ENCODE measurements around the gene TP53INP2.

The TP53INP2 gene

DNA sequence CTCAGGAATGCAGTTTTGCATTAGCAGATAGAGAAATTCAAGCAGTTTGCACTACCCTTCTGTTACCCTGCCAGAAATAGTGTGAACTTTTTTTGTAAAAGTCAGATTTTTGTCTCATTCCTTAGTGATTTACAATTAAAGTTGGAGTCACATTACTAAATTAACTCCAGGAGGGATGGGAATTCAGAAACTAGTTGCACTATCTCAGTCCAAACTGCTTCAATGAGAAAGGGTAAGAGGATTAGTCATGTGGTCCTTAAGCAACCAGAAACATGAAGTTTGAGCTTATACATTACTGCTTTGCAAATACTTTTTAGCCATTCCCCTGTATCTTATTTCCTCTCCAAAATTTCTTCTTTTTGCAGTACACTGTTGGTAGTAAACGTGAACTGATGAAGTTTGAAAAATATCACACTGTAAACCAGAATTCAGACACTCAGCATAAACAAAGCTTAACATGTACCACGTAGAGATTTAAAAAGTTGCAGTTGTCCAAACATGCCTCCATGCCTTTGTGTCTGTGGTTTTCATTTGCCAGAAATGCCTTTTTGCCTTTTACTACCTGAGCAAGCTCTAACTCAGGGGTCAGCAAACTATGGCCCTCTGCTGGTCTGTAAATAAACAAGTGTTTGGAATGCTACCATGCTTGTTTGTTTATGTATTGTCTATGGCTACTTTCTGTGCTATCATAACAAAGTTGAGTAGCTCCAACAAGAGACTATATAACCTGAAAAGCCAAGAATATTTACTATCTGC is 49.7 kb downstream of the TP53INP2 start:
- no peak overlapping the region for H3K4ac ChIP-seq (ENCODE audit: low read length)
- H3K14ac ChIP-seq (ENCODE audit: low read length) = no peak overlapping the region
- DNase-seq (ENCODE audit: low spot score) = no peak
- no peak overlapping the region for H4K91ac ChIP-seq (ENCODE audit: low read depth, low read length, poor library complexity)
- no peak overlapping the region for H2BK120ac ChIP-seq (ENCODE audit: low read depth, low read length)
- H3K4me3 ChIP-seq (ENCODE audit: low read length in 2 of 2) = no peak overlapping the region
- no peak overlapping the region for H2AFZ ChIP-seq (ENCODE audit: low read length)
- no peak overlapping the region for H2BK15ac ChIP-seq (ENCODE audit: low read length)
- no peak overlapping the region for H3K18ac ChIP-seq (ENCODE audit: low read length)
- no peak overlapping the region for H3K23ac ChIP-seq (ENCODE audit: low read depth, low read length, poor library complexity)
- H4K8ac ChIP-seq (ENCODE audit: low read depth, low read length) = no peak overlapping the region
- H3K36me3 ChIP-seq (replicated peaks in 1 of 2; ENCODE audit: control insufficient read depth in 2 of 2, insufficient read depth in 2 of 2, low read length in 2 of 2) = peaks cover 32 to 95% of the 10 kb centered on the region in 2 donors
- H3K4me2 ChIP-seq (ENCODE audit: insufficient read depth, low read length, poor library complexity, severe bottlenecking) = no peak overlapping the region
- H2AK5ac ChIP-seq (ENCODE audit: low read depth, low read length) = no peak overlapping the region
- no peaks in the 10 kb centered on the region for H3K9me3 ChIP-seq (replicated peaks in 1 of 2; ENCODE audit: control insufficient read depth in 2 of 2, insufficient read depth in 1 of 2, low read depth in 1 of 2, low read length in 2 of 2)
- no peak overlapping the region for H3K9ac ChIP-seq (ENCODE audit: low read depth, low read length, poor library complexity)
- no peak overlapping the region for H2BK5ac ChIP-seq (ENCODE audit: low read length)
- no peak overlapping the region for H2BK12ac ChIP-seq (ENCODE audit: low read length)
- H3K4me1 ChIP-seq (ENCODE audit: control insufficient read depth in 2 of 2, insufficient read depth in 1 of 2, low read depth in 1 of 2, low read length in 2 of 2) = no peaks in the 10 kb centered on the region
- WGBS, 2 donors (ENCODE audit: extremely low coverage in 2 of 2, insufficient read length in 2 of 2, insufficient replicate concordance in 1 of 2) = no CpG with 5 or more reads among the region's 2 CpGs
- no peak overlapping the region for H3K27ac ChIP-seq (replicated peaks; ENCODE audit: low read length)
- H3K79me1 ChIP-seq (ENCODE audit: low read depth, low read length) = no peaks in the 10 kb centered on the region
- H3K27me3 ChIP-seq (ENCODE audit: control insufficient read depth in 3 of 3, insufficient read depth in 3 of 3, low read depth in 1 of 3, low read length in 3 of 3) = no peaks in the 10 kb centered on the region

DNA sequence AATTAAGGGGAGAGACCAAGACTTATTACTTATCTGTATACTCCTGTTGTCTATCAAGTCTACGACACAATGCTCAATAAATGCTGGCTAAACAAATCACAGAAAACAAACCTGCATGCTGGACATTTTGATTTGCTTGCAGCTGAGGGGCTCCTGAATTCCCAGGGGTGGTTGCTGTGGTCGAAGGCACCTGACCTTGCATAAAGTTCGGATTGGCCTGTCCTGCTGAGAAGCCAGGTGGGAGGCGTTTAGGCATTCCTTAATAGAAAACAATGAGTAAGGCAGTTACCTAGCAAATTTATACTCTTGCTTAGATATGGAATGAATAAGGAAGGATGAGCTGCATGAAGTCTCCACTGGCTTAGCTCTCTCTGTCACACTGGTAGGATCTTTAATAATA is 50.5 kb downstream of the TP53INP2 start:
- Histone ChIP-seq H3K4ac (ENCODE audit: low read length) (no peak overlapping the region), H3K9ac (ENCODE audit: low read depth, low read length, poor library complexity) (no peak overlapping the region), H2BK15ac (ENCODE audit: low read length) (no peak overlapping the region), H4K8ac (ENCODE audit: low read depth, low read length) (no peak overlapping the region), H4K91ac (ENCODE audit: low read depth, low read length, poor library complexity) (no peak overlapping the region), H2BK12ac (ENCODE audit: low read length) (no peak overlapping the region), H3K36me3 (replicated peaks in 1 of 2; ENCODE audit: control insufficient read depth in 2 of 2, insufficient read depth in 2 of 2, low read length in 2 of 2) (peaks cover 29 to 95% of the 10 kb centered on the region in 2 donors), H3K4me1 (ENCODE audit: control insufficient read depth in 2 of 2, insufficient read depth in 1 of 2, low read depth in 1 of 2, low read length in 2 of 2) (no peaks in the 10 kb centered on the region), H3K4me2 (ENCODE audit: insufficient read depth, low read length, poor library complexity, severe bottlenecking) (no peak overlapping the region), H3K27me3 (ENCODE audit: control insufficient read depth in 3 of 3, insufficient read depth in 3 of 3, low read depth in 1 of 3, low read length in 3 of 3) (no peaks in the 10 kb centered on the region), H2AK5ac (ENCODE audit: low read depth, low read length) (no peak overlapping the region), H2BK120ac (ENCODE audit: low read depth, low read length) (no peak overlapping the region), H3K4me3 (ENCODE audit: low read length in 2 of 2) (no peak overlapping the region), H3K27ac (replicated peaks; ENCODE audit: low read length) (no peak overlapping the region), H3K23ac (ENCODE audit: low read depth, low read length, poor library complexity) (no peak overlapping the region), H3K18ac (ENCODE audit: low read length) (no peak overlapping the region), H2BK5ac (ENCODE audit: low read length) (no peak overlapping the region), H3K9me3 (replicated peaks in 1 of 2; ENCODE audit: control insufficient read depth in 2 of 2, insufficient read depth in 1 of 2, low read depth in 1 of 2, low read length in 2 of 2) (no peaks in the 10 kb centered on the region), H2AFZ (ENCODE audit: low read length) (no peak overlapping the region), H3K79me1 (ENCODE audit: low read depth, low read length) (no peaks in the 10 kb centered on the region), H3K14ac (ENCODE audit: low read length) (no peak overlapping the region)
- no peak for DNase-seq (ENCODE audit: low spot score)
- no CpG with 5 or more reads among the region's 4 CpGs for WGBS, 2 donors (ENCODE audit: extremely low coverage in 2 of 2, insufficient read length in 2 of 2, insufficient replicate concordance in 1 of 2)

DNA sequence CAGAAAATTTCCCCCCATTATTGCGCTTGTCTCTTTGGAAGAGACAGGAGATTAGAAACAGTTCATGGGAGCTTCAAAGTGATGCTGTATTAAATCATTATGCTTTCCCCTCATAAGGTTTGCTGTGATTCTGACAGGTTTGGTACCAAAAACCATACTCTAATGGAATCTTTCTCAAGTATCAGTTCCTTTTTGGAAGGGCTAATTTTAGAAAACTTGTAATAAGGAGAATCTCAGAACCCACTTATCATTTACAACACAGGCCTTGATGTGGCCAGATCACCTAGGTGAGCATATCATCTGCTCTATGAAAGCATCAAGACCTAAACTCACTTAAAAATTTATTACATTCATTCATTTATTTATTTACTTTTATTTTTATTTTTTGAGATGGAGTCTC is 51.2 kb downstream of the TP53INP2 start:
- Histone ChIP-seq H4K91ac (ENCODE audit: low read depth, low read length, poor library complexity) (no peak overlapping the region), H3K14ac (ENCODE audit: low read length) (no peak overlapping the region), H2BK12ac (ENCODE audit: low read length) (no peak overlapping the region), H3K18ac (ENCODE audit: low read length) (no peak overlapping the region), H4K8ac (ENCODE audit: low read depth, low read length) (no peak overlapping the region), H2BK15ac (ENCODE audit: low read length) (no peak overlapping the region), H2AK5ac (ENCODE audit: low read depth, low read length) (no peak overlapping the region), H3K9ac (ENCODE audit: low read depth, low read length, poor library complexity) (no peak overlapping the region), H3K23ac (ENCODE audit: low read depth, low read length, poor library complexity) (no peak overlapping the region), H2BK5ac (ENCODE audit: low read length) (no peak overlapping the region), H3K4me1 (ENCODE audit: control insufficient read depth in 2 of 2, insufficient read depth in 1 of 2, low read depth in 1 of 2, low read length in 2 of 2) (no peaks in the 10 kb centered on the region), H3K27me3 (ENCODE audit: control insufficient read depth in 3 of 3, insufficient read depth in 3 of 3, low read depth in 1 of 3, low read length in 3 of 3) (no peaks in the 10 kb centered on the region), H3K27ac (replicated peaks; ENCODE audit: low read length) (no peak overlapping the region), H3K79me1 (ENCODE audit: low read depth, low read length) (no peaks in the 10 kb centered on the region), H3K36me3 (replicated peaks in 1 of 2; ENCODE audit: control insufficient read depth in 2 of 2, insufficient read depth in 2 of 2, low read length in 2 of 2) (peaks cover 22 to 95% of the 10 kb centered on the region in 2 donors), H2BK120ac (ENCODE audit: low read depth, low read length) (no peak overlapping the region), H2AFZ (ENCODE audit: low read length) (no peak overlapping the region), H3K4me3 (ENCODE audit: low read length in 2 of 2) (no peak overlapping the region), H3K9me3 (replicated peaks in 1 of 2; ENCODE audit: control insufficient read depth in 2 of 2, insufficient read depth in 1 of 2, low read depth in 1 of 2, low read length in 2 of 2) (no peaks in the 10 kb centered on the region), H3K4ac (ENCODE audit: low read length) (no peak overlapping the region), H3K4me2 (ENCODE audit: insufficient read depth, low read length, poor library complexity, severe bottlenecking) (no peak overlapping the region)
- WGBS, 2 donors (ENCODE audit: extremely low coverage in 2 of 2, insufficient read length in 2 of 2, insufficient replicate concordance in 1 of 2) = no CpG with 5 or more reads among the region's 1 CpG
- no peak for DNase-seq (ENCODE audit: low spot score)

DNA sequence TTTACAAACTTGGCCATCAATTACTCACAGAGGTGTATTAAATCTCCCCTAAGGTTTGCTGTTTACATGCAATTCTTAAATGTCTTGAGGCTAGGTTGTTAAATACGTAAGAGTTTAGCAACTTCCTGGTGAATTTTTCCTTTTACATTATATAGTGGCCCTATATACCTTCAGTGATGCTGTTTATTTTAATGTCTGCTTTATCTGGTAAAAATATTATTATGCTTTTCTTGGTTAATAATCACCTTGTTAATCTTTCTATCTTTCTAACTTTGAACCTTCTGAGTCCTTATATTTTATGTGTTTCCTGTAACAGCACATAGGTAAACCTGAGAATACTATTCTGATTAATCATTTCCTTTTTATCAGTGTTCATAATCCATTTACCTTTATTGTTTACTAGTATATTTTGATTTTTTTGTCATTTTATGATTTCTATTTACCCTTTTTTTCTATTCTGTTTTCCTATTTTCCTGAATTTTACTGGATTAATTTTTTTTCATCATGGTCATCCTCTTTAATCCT is 57.9 kb downstream of the TP53INP2 start:
- Histone ChIP-seq H3K4me1 (ENCODE audit: control insufficient read depth in 2 of 2, insufficient read depth in 1 of 2, low read depth in 1 of 2, low read length in 2 of 2) (no peaks in the 10 kb centered on the region), H3K36me3 (replicated peaks in 1 of 2; ENCODE audit: control insufficient read depth in 2 of 2, insufficient read depth in 2 of 2, low read length in 2 of 2) (peaks cover 26 to 98% of the 10 kb centered on the region in 2 donors)

More for the DNA sequence above, 57.9 kb downstream of the TP53INP2 start:
- H3K27me3 ChIP-seq (ENCODE audit: control insufficient read depth in 3 of 3, insufficient read depth in 3 of 3, low read depth in 1 of 3, low read length in 3 of 3) = no peaks in the 10 kb centered on the region
- DNase-seq (ENCODE audit: low spot score) = no peak
- no peak overlapping the region for H3K9ac ChIP-seq (ENCODE audit: low read depth, low read length, poor library complexity)
- H3K27ac ChIP-seq (replicated peaks; ENCODE audit: low read length) = no peak overlapping the region
- no CpG with 5 or more reads among the region's 1 CpG for WGBS, 2 donors (ENCODE audit: extremely low coverage in 2 of 2, insufficient read length in 2 of 2, insufficient replicate concordance in 1 of 2)
- no peak overlapping the region for H2BK15ac ChIP-seq (ENCODE audit: low read length)
- no peak overlapping the region for H2AFZ ChIP-seq (ENCODE audit: low read length)
- no peak overlapping the region for H3K18ac ChIP-seq (ENCODE audit: low read length)
- H3K23ac ChIP-seq (ENCODE audit: low read depth, low read length, poor library complexity) = no peak overlapping the region
- no peaks in the 10 kb centered on the region for H3K79me1 ChIP-seq (ENCODE audit: low read depth, low read length)
- no peak overlapping the region for H4K91ac ChIP-seq (ENCODE audit: low read depth, low read length, poor library complexity)
- H2BK12ac ChIP-seq (ENCODE audit: low read length) = no peak overlapping the region
- H2AK5ac ChIP-seq (ENCODE audit: low read depth, low read length) = no peak overlapping the region
- H3K9me3 ChIP-seq (replicated peaks in 1 of 2; ENCODE audit: control insufficient read depth in 2 of 2, insufficient read depth in 1 of 2, low read depth in 1 of 2, low read length in 2 of 2) = no peaks in the 10 kb centered on the region
- no peak overlapping the region for H3K4me3 ChIP-seq (ENCODE audit: low read length in 2 of 2)
- no peak overlapping the region for H3K14ac ChIP-seq (ENCODE audit: low read length)
- no peak overlapping the region for H2BK120ac ChIP-seq (ENCODE audit: low read depth, low read length)
- H3K4me2 ChIP-seq (ENCODE audit: insufficient read depth, low read length, poor library complexity, severe bottlenecking) = no peak overlapping the region
- H3K4ac ChIP-seq (ENCODE audit: low read length) = no peak overlapping the region
- no peak overlapping the region for H4K8ac ChIP-seq (ENCODE audit: low read depth, low read length)
- H2BK5ac ChIP-seq (ENCODE audit: low read length) = no peak overlapping the region

Data from neuronal stem cell (in vitro differentiated cells).